Hematopoietic multipotent progenitor cell treated with erythropoietin and hydrocortisone succinate and interleukin-3 and kit ligand, for 17 days (in vitro differentiated cells): Measurements from ENCODE around the gene RAPGEF6.
"Not testable (repeated sequence)": the region's sequence is repeated elsewhere in the genome, so short reads cannot be mapped to it uniquely, and the experiment has no call there.

Experiments
- DNase-seq: peaks from one replicate; pipeline ENCODE4 v3.0.0-alpha.2; 2015; ENCODE audit warnings: low spot score

RAPGEF6 gene

DNA sequence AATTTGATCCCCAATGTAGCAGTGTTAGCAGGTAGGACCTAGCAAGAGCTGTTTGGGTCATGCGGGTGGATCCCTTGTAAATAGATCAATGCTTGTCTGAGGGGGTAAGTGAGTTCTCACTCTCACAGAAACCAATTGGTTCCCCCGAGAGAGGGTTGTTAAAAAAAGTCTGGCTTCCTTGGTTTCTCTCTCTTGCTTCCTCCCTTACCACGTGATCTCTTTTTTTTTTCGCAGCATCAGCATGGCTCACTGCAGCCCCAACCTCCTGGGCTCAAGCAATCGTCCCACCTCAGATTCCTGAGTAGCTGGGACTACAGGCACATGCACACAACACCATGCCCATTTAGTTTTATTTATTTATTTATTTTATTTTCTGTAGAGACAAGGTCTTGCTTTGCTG, 26.4 kb downstream of the RAPGEF6 start:
- DNase-seq, result no peak

DNA sequence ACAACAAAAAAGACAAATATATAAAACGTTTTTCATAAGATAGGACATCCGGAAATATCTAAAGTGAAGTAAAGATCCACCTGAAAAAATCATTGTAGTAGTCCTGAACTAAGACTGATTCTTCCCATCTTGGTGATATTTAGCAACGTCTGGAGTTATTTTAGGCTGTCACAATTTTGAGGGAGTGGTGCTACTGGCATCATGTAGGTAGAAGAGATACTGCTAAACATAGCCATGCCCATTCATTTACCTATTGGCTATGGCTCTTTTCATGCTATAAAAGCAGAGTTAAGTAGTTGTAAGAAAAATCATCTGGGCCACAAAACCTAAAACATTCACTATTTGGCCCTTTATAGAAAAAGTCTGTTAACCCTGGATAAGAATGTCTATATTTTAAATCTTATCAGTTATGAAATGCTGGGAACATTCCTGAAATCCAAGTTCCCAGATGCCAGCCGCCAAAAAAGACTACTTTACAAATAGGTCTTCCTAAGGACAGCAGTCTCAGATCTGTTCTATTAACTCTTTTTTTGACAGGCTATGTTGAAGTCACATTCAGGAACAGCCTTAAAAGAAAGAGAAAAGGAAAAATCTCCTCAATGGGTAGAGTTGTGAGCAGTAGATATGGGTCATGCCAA, 27.0 kb downstream of the RAPGEF6 start:
- DNase-seq, result no peak

DNA sequence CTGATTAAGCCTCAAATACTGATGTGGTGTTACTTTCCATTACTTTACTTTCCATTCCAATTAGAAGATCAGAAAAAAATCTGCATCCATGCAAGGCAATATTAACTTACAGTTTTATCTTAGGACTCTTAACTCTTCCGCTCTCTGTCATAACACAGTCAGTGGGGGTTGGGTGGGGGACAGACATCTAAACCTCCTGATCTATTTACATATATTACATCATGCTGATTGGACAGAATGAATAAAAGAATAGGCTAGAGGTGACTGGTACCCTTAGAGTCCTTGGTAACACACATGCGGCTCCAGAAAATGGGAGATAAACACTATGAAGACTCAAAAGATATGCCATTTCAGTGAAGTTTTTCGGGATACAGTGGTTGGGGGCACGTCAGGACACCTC, 27.6 kb downstream of the RAPGEF6 start:
- DNase-seq, result no peak

DNA sequence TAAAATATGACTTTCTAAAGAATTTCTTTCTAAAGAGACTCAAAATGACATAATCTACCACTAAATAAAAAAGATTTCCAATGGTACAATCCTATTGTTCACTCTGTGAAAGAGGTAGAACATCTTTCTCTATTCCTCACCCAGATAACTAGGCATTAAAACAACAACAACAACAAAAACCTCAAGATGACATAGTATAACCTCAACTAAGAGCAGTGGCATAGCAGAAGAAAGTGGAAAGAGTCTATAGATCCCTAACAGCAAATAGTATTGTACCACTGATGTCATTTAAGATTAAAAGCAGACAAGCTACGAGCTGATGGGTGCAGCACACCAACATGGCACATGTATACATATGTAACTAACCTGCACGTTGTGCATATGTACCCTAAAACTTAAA, 29.9 kb downstream of the RAPGEF6 start:
- DNase-seq, result no peak

DNA sequence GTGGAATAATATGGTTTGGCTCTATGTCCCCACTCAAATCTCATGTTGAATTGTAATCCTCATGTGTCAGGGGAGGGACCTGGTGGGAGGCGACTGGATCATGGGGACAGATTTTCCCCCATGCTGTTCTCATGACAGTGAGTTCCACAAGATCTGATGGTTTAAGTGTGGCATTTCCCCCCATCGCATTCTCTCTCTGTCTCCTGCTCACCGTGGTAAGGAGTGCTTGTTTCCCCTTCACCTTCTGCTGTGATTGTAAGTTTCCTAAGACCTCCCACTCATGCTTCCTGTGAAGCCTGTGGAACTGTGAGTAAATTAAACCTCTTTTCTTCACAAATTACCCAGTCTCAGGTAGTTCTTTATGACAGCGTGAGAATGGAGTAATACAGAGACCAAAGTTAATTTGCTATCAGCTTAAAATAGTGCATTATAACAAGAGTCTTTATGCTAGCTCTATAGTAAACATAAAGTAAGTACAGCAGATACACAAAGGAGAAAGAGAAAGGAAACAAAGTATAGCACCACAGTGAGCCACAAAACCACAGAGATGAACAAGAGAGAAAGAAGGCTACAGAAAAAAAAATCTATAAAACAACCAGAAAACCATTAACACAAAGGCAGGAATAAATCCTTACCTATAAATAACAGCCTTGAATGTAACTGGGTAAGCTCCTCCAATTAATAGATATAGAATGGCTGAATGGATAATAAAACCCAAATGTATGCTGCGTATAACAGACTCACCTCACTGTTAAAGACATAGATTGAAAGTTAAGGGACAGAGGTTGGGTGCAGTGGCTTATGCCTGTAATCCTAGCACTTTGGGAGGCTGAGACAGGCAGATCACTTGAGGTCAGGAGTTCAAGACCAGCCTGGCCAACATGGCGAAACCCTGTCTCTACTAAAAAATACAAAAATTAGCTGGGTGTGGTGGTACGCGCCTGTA, 39.7 kb downstream of the RAPGEF6 start:
- DNase-seq, result no peak

DNA sequence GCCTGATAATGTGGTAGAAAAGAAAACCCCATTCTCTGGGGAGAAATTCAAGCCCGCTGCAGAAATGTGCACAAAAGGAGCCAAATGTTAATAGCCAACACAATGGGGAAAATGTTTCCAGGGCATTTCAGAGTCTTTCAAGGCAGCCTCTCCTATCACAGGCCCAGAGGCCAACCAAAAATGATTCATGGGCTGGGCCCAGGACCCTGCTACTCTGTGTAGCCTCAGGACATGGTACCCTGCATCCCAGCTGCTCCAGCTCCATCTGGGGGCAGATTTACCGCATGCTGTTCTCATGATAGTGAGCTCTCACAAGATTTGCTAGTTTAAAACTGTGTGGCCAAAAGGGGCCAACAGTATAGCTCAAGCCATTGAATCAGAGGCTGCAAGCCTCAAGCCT, 41.1 kb downstream of the RAPGEF6 start:
- DNase-seq, result no peak

DNA sequence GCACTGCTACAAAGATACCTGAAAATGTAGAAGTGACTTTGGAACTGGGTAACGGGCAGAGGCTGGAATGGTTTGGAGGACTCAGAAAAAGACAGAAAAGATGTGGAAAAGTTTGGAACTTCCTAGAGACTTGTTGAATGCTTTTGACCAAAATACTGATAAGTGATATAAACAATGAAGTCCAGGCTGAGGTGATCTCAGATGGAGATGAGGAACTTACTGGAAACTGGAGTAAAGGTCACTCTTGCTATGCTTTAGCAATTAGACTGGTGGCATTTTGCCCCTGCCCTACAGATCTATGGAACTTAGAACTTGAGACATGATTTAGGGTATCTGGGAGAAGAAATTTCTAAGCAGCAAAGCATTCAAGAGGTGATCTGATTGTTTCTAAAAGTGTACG, 41.6 kb downstream of the RAPGEF6 start:
- not testable (repeated sequence) for DNase-seq

DNA sequence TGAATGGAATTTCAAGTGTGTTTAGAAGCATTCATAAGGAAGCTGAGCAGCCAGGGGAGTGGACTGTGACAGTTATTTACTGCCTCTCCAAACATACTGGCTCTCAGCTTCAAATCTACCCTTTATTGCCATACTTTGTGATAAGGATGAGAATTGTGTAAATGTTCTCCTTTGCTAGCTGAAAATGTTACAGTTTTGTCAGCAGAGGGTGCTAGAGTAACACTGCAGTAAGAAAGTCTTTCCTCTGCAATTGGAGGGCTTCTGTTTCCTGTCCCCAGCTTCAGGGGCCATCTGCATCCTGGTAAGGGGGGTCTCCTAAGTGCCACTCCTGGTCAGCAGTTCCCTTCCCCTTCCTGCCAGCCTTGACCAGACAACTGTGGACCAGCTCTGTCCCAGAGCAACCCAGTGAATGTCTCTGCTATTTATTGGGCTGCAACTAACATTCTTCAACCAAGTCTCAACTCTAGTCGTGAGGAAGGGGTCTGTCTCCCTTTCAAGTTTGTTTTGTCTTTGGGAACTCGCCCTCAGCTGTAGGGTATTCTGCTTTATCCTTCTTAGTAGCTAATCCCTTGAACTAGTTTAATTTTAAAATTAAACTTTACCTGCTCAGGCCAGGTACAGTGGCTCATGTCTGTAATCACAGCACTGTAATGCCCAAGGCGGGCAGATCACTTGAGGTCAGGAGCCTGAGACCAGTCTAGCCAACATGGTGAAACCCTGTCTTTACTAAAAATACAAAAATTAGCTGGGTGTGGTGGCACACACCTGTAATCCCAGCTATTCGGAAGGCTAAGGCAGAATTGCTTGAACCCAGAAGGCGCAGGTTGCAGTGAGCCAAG, 45.3 kb downstream of the RAPGEF6 start:
- peak; percentile 75 for DNase-seq

DNA sequence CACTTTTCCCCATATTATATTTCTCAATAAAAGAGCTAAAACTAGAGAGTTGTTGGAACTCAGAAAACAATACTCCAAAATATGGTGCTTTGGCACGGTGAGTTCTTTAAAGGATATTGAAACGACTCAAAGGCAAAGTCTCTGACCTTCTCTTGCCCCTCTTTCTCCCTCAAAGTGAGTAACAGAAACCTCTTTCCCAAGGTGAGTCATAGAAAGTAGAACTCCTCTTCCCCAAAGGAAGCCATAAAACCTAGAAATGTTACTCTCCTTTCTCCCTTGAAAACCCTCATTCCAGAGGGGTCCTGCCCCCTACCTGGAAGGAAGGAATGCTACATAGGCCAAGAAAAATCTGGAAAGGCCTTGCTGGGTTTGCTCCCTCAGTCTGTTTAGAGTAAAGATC, 47.5 kb downstream of the RAPGEF6 start:
- DNase-seq, result no peak

DNA sequence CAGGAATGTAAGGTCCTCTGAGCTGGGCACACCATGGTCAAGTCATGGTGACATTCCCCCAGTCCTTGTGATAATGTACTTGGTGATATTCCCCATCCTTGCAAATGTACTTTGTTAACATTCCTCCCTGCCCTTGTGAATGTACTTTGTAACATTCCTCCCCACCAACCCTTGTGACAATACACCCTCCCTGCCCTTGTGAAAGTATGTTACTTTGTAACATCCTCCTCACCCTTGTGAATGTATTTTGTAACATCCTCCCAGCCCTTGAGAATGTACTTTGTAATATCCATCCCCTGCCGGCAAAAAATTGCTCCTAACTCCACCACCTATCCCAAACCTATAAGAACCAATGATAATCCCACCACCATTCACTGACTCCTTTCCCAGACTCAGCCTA, 53.3 kb downstream of the RAPGEF6 start:
- DNase-seq, result no peak

DNA sequence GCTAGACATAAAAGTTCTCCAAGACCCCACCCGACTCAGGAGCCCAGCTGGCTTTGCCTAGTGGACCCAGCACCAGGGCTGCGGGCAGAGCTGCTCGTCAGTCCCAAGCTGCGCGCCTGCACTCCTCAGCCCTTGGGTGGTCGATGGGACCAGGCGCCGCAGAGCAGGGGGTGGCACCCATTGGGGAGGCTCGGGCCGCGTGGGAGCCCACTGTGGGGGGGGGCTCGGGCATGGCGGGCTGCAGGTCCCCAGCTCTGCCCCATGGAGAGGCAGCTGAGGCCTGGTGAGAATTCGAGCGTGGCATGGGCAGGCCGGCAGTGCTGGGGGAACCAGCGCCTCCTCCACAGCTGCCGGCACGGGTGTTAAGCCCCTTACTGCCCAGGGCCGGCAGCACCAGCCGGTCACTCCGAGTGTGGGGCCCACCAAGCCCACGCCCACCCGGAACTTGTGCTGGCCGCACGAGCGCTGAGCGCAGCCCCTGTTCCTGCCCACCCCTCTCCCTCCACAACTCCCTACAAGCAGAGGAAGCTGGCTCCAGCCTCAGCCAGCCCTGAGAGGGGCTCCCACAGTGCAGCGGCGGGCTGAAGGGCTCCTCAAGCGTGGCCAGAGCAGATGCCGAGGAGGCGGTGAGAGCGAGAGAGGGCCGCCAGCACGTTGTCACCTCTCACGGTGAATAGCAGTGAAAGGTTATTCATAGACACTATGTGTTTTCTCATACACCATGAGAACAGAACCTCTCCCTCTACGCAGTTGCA, 54.9 kb downstream of the RAPGEF6 start:
- DNase-seq, result no peak

DNA sequence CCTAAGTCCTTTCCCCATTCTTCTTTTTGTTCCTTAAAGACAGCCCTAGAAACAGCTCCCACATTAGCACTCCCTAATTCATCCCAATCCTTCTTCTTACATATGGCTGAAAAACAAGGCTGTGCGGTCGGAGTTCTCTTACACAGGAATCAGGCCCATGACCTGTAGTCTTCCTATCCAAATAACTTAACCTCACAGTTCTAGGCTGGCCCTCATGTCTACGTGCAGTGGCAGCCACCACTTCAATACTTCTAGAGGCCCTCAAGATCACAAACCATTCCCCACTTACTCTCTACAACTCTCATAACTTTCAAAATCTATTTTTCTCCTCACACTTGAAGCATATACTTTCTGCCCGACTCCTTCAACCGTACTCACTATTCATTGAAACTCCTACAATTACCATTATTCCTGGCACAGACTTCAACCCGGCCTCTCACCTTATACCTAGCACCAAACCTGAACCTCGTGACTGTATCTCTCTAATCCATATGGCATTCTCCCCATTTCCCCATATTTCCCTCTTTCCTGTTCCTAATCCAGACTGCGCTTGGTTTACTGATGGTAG, 59.3 kb downstream of the RAPGEF6 start:
- DNase-seq, result no peak

DNA sequence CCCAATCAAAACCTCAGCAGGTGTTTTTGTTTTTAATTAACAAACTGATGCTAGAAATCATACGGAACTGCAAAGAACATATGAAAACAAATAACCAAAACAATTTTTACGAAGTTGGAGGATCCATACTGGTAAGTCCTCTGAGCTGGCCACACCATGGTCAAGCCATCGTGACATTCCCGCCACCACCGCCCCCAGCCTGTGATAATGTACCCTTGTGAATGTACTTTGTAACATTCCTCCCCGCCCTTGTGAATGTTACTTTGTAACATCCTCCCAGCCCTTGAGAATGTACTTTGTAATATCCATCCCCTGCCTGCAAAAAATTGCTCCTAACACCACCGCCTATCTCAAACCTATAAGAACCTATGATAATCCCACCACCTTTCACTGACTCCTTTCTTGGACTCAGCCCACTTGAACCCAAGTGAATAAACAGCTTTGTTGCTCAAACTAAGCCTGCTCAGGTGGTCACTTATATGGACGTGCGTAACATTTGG, 63.3 kb downstream of the RAPGEF6 start:
- no peak for DNase-seq

DNA sequence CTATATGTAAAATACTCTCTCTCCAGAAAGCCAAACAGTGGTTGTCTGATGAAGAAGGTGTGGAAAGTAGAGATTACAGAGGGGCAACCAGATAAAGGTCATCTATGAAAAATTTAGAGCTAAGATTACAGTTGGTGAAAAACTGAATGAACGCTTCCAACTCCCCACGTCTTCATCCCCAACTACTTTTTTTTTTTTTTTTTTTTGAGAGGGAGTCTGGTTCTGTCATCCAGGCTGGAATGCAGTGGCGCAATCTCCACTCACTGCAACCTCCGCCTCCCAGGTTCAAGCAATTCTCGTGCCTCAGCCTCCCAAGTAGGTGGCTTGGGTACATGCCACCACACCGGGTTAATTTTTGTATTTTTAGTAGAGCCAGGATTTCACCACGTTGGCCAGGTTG, 64.3 kb downstream of the RAPGEF6 start:
- no peak for DNase-seq

DNA sequence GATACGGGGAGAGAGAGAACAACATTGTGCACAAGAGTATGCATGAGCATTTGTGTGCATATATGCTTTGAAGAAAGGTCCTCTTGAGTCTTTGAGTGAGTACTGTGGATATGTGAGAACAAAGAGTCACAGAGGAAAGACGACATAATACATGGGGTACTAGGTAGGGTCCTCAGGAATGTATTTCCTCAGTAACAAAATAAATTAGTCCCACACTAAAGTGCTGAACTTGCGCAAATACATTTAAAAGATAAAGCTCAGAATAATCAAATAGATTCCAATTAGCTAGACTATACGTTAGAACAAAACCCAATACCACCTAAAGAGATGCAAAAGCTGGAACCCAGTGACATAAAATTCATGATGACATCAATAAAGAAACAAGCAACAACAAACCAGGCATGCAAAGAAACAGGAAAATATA, 70.8 kb downstream of the RAPGEF6 start:
- DNase-seq, result no peak

DNA sequence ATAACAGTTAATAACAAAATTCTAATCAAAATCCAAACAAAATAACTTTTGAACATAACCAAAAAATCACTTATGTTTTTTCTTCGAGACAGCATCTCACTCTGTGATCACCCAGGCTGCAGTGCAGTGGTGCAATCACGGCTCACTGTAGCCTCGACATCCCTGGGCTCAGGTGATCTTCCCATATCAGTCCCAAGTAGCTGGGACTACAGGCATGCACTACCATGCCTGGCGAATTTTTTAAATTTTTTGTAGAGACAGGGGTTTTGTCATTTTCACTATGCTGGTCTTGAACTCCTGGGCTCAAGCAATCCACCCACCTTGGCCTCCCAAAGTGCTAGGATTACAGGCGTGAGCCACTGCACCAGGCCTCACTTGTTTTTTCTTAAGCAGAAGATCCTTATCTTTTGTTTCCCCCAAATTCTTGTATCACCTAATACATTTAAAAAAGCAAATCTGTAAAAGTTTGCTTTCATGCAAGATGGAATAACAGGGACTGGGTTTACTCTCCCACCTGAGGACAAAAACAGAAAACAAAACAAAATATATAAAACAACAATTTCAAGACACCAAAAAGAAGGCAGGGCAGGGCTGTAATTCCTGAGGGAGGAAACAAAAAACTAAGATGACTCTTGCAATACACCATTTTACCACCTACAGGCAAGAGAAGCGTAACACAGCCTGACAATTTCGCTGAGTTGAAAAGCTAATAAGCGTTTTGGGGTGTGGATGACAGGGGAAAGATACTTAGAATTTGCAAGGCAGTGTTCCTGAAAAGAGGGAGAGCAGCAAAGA, 71.4 kb downstream of the RAPGEF6 start:
- no peak for DNase-seq

DNA sequence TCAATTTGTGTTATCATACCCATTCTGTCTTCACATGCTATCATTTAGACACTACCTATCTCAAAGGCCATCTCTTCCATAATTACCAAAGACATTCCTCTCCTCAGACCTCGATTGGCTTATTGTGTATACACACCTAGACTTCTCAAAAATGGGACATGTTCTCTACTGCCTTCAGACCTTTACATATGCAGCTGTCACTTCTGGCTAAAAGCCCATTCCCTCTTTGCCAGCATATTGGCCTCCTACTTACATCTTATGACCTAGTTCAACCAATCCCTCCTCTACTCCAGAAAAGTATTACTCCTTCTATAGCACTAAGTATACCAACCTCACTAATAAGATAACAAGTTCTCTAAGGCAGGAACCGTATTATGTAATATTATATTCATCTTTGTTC, 84.4 kb downstream of the RAPGEF6 start:
- DNase-seq, result no peak

DNA sequence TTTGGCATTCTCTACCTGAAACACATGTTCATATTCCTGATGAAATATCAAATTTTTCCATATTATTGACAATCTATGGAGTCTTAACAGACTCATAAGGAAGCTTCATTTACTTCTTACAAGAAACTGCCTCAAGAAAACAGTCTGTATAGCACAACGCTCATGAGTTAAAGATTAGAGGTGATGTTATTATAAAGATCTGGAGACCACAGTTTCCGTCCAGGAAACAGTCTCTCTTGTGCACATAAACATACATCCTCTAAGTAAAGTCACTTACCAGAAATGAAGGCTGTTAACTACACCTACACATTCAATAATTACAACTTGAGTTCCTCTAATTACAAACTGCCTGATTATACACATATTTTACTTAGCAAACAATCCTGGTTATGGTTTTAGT, 86.9 kb downstream of the RAPGEF6 start:
- DNase-seq, result no peak

DNA sequence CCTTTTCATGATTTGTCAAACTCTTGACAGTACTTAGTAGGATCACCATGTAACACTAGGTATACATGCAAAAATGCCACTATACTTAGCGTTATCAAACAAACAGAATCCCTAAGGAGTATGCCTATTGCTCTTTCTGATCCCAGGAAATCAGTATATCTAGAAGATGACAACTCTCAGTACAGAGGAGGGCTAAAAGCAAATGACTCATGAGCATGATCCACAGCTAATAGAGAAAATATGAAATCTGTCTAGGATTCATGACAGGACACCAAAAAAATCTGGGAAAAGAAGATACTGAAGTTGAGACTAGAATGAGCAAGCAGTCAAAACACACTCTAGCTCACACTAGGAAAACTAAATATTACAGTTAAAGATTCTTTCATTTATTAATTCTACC, 89.2 kb downstream of the RAPGEF6 start:
- no peak for DNase-seq

DNA sequence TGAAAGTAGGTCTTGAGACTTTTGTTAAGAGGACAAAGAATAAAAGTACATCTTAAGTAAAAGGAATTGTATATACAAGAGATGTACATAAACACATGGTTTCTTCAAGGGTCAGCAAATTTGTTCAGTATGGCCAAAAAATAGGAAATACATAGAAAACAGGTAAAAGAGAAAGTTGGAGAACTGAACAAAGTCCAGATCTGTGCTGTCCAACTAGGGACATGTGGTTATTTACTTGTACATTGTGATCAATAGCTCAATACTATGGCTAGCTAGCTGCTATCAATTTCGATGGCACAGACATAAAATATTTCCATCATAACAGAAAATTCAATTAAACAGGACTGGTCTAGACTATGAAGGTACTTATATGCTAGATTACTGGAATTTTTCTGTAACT, 92.3 kb downstream of the RAPGEF6 start:
- no peak for DNase-seq

DNA sequence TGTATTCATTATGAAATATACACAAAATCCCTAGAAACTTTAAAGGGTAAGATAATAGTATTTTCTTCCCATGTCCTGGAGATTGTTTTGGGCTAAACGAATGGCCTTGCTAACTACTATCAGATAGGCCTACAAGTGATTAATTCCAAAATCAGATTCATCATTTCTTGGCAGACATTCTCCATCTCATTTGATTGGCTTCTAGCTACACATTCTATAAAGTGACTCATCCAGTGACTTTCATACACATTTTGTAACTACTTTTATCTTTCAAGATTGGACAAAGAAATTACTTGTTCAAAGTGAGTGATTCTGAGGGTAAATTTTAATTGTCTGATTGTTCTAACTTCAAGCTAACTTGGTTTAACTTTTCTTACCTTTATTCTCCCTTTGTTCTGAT, 93.3 kb downstream of the RAPGEF6 start:
- no peak for DNase-seq
